GM12878 (cell line): ENCODE measurements around the gene PTGFRN. TPM values are rescaled to one million over a fixed set of nuclear protein-coding genes. Genes with fewer than 3 reads are reported as not detected.

Experiments
- ATAC-seq: fragments of 200-7000 bp; cut with Tn5 transposase; 3 replicates; pipeline ENCODE4 v1.9.1; 2020; ENCODE audit warnings: mild to moderate bottlenecking, moderate library complexity
- BruUV-seq: library from RNA; stranded (reverse); fragments of 400-500 nt; replicated peaks from 2 replicates; lab custom pipeline; 2021; lab: Mats Ljungman, UMichigan
- CTCF ChIA-PET: fragments of 300-600 bp; sonication (Branson Sonifier 250); formaldehyde crosslinking; extraction: SDS; loops from one replicate; lab custom pipeline; 2021; ENCODE audit warnings: inconsistent platforms; lab: Yijun Ruan, JAX
- POLR2A ChIA-PET: fragments of 350-600 bp; formaldehyde crosslinking; extraction: SDS; loops from one replicate; lab custom pipeline; 2021; ENCODE audit warnings: inconsistent platforms; lab: Charles Lee
- RAD21 ChIA-PET: fragments of 300-600 bp; sonication (Branson Sonifier 250); formaldehyde crosslinking; loops from one replicate; lab custom pipeline; 2023; ENCODE audit warnings: antibody characterized with exemption; ENCODE audit not compliant: unreplicated experiment; lab: Charles Lee
- SMC1A ChIA-PET: fragments of 300-600 bp; sonication (Branson Sonifier 250); formaldehyde crosslinking; loops from one replicate; lab custom pipeline; 2023; ENCODE audit not compliant: unreplicated experiment, uncharacterized antibody; lab: Charles Lee
- DNase-seq: peaks from one replicate; pipeline ENCODE4 v3.0.0-alpha.2; 2011; ENCODE audit warnings: low read depth, low spot score
- FAIRE-seq: peaks from 3 replicates; lab custom pipeline; 2011; peaks lifted over from hg19 to GRCh38; lab: Jason Lieb, UNC
- H2AFZ ChIP-seq: 2 replicates; pipeline ENCODE4 v1.6.0; 2011; ENCODE audit warnings: low read depth, low read length, control low read depth; ENCODE audit not compliant: control insufficient read depth
- H3K27ac ChIP-seq: 2 replicates; pipeline ENCODE4 v1.5.1; 2011; ENCODE audit warnings: control low read depth; ENCODE audit not compliant: control insufficient read depth, insufficient read depth
- H3K27me3 ChIP-seq, 2 experiments: replicated peaks in 1 of 2; 2 replicates each; pipeline versions ENCODE4 v1.6.0 to v1.6.1; 2011; ENCODE audit warnings: low read length in 1 of 2; ENCODE audit not compliant: control insufficient read depth in 2 of 2, insufficient read depth in 2 of 2
- H3K36me3 ChIP-seq, 2 experiments: 2 replicates each; pipeline ENCODE4 v1.5.1; 2011; ENCODE audit warnings: low read length in 1 of 2; ENCODE audit not compliant: control insufficient read depth in 2 of 2, insufficient read depth in 2 of 2
- H3K4me1 ChIP-seq: 2 replicates; pipeline ENCODE4 v1.6.1; 2011; ENCODE audit warnings: mild to moderate bottlenecking, low read length, moderate library complexity, mixed read lengths; ENCODE audit not compliant: control insufficient read depth, insufficient read depth
- H3K4me2 ChIP-seq: 2 replicates; pipeline ENCODE4 v1.6.0; 2011; ENCODE audit warnings: control low read depth; ENCODE audit not compliant: control insufficient read depth, insufficient read depth
- H3K4me3 ChIP-seq: fragments of 200-600 bp; sonication (generic); 2 replicates; pipeline ENCODE4 v1.5.1; 2016
- H3K79me2 ChIP-seq: 2 replicates; pipeline ENCODE4 v1.6.0; 2011; ENCODE audit warnings: low read length; ENCODE audit not compliant: control insufficient read depth, insufficient read depth
- H3K9ac ChIP-seq: 2 replicates; pipeline ENCODE4 v1.8.0; 2011; ENCODE audit warnings: low read length, control low read depth, mixed read lengths; ENCODE audit not compliant: control insufficient read depth, insufficient read depth
- H3K9me3 ChIP-seq: replicated peaks from 3 replicates; pipeline ENCODE4 v1.5.1; 2011; ENCODE audit warnings: mild to moderate bottlenecking, low read length; ENCODE audit not compliant: control insufficient read depth, insufficient read depth
- H4K20me1 ChIP-seq: 2 replicates; pipeline ENCODE4 v1.6.0; 2011; ENCODE audit not compliant: control insufficient read depth, insufficient read depth
- CEBPB ChIP-seq, 2 experiments: fragments of 150-350 bp in 1 of 2; IDR thresholded peaks; 2 replicates each; pipeline ENCODE4 v1.6.1; 2012 to 2014; ENCODE audit warnings: low read depth in 2 of 2, low read length in 2 of 2, borderline replicate concordance in 1 of 2, inconsistent platforms in 1 of 2
- EZH2 ChIP-seq: IDR thresholded peaks from 2 replicates; pipeline ENCODE4 v1.6.1; 2012; ENCODE audit warnings: low read depth, mild to moderate bottlenecking, control low read depth, inconsistent platforms, low read length, borderline replicate concordance; ENCODE audit not compliant: control insufficient read depth
- LARP7 ChIP-seq: fragments of 450-650 bp; IDR thresholded peaks from 2 replicates; pipeline ENCODE4 v1.6.1; 2017; ENCODE audit warnings: mild to moderate bottlenecking
- STAT1 ChIP-seq: fragments of 450-650 bp; conservative IDR thresholded peaks from 2 replicates; pipeline ENCODE4 v1.6.1; 2014; ENCODE audit warnings: antibody characterized with exemption, mild to moderate bottlenecking
- WRNIP1 ChIP-seq: IDR thresholded peaks from 2 replicates; pipeline ENCODE4 v1.6.1; 2011; ENCODE audit warnings: low read depth, low read length, improper control_type of control experiment, borderline replicate concordance
- ZBTB4 ChIP-seq: fragments of 450-650 bp; formaldehyde crosslinking; IDR thresholded peaks from 2 replicates; pipeline ENCODE4 v1.4.0; 2022; ENCODE audit warnings: mild to moderate bottlenecking, moderate library complexity
- WGBS: methylation state at CpG from one replicate; pipeline ENCODE4 v1.1.6; 2016; ENCODE audit warnings: low lambda C conversion rate; ENCODE audit not compliant: insufficient replicate concordance, insufficient coverage; ENCODE audit errors: missing lambda C conversion rate; 5-methylcytosine and 5-hydroxymethylcytosine counted together
- in situ Hi-C: fragments of 300-500 bp; cut with MboI; formaldehyde crosslinking; loops from 9 replicates; pipeline ENCODE4 v1.14.3; 2018; ENCODE audit warnings: mixed read lengths
- intact Hi-C: fragments of 100-400 bp; cut with micrococcal nuclease; formaldehyde crosslinking; loops from one replicate; pipeline ENCODE4 v1.14.2; 2022; ENCODE audit not compliant: unreplicated experiment
- polyA plus RNA-seq, 11 experiments: library from polyadenylated mRNA; depleted of rRNA in 4 of 11; unstranded in 6 of 11; stranded (reverse) in 5 of 11; fragments of >200 nt; fragmentation: Nextera tagmentation in 4 of 11; fragmentation: Illumina TruSeq in 1 of 11; extraction: Ambion mirVana in 4 of 11; extraction: Trizol in 1 of 11; gene quantifications; 1 replicate in 1 of 11; 2 replicates in 10 of 11; pipeline versions ENCODE4 v1.2.1 to v1.2.3, GENCODE V29; 2011 to 2016; ENCODE audit warnings: inconsistent platforms in 2 of 11, missing spikeins in 2 of 11, low read depth in 1 of 11
- total RNA-seq, 4 experiments: library from RNA; depleted of rRNA in 3 of 4; stranded (reverse); fragments of >200 nt in 3 of 4; fragmentation: Illumina TruSeq in 1 of 4; extraction: Trizol in 1 of 4; gene quantifications; 2 replicates each; pipeline versions ENCODE4 v1.2.1 to v1.2.3, GENCODE V29; 2013 to 2021
- TF ChIP-seq, protein P1 (sequence below): IDR thresholded peaks from 2 replicates; pipeline ENCODE4 v1.6.1; 2011; ENCODE audit warnings: low read depth, low read length, improper control_type of control experiment, borderline replicate concordance

PTGFRN gene
- total and polyA plus RNA-seq, 10 of the 15 experiments (the other 5 are each of a cell fraction or from before 2014, with no cell fraction given) = 2.7 to 8.3 (median 5.1) TPM

- Histone ChIP-seq H2AFZ (no peak overlapping the region), H3K4me2 (no peak overlapping the region), H3K79me2 (no peaks in the 10 kb centered on the region), H3K4me1 (no peaks in the 10 kb centered on the region), H3K9ac (no peak overlapping the region), H3K36me3 (no peaks in the 10 kb centered on the region), H3K9me3 (no peaks in the 10 kb centered on the region), H3K4me3 (no peak overlapping the region), H4K20me1 (no peaks in the 10 kb centered on the region), H3K27me3 (no peaks in the 10 kb centered on the region), H3K27ac (no peak overlapping the region)
- DNase-seq = no peak
- BruUV-seq = no TSS peak
- no peak for ATAC-seq
- ChIA-PET POLR2A (no interaction called here), CTCF (interaction anchor here (1.2 to 1.6 kb wide), 2 partner anchors 11 kb away, joined by 3 read pairs; no protein-coding TSS in a partner anchor), RAD21 (no interaction called here), SMC1A (interaction anchor here (0.9 to 1.3 kb wide), 5 partner anchors 12 to 287 kb away, joined by 3 to 4 read pairs (median 3); no protein-coding TSS in a partner anchor)
- WGBS = 86% methylated on average over 7 of the region's 7 CpGs
- intact Hi-C loops (no loop called here), in situ Hi-C loops (no loop called here)
- TF ChIP-seq STAT1 (no peak), WRNIP1 (no peak), LARP7 (no peak), CEBPB (IDR thresholded peaks at IDR 0.05; ENCODE audit: borderline replicate concordance in 1 of 2, low read depth in 2 of 2, low read length in 2 of 2) (no peak), ZBTB4 (CRISPR knock-in tag) (no peak), EZH2 (no peak)
- TF ChIP-seq, protein P1, sequence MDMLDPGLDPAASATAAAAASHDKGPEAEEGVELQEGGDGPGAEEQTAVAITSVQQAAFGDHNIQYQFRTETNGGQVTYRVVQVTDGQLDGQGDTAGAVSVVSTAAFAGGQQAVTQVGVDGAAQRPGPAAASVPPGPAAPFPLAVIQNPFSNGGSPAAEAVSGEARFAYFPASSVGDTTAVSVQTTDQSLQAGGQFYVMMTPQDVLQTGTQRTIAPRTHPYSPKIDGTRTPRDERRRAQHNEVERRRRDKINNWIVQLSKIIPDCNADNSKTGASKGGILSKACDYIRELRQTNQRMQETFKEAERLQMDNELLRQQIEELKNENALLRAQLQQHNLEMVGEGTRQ = no peak
- FAIRE-seq = no peak
Measured at GRCh38 chr1:117025568-117025967, 115.9 kb downstream of the PTGFRN start.
